ENCODE measurements around the gene GCAT.

GCAT gene

DNA sequence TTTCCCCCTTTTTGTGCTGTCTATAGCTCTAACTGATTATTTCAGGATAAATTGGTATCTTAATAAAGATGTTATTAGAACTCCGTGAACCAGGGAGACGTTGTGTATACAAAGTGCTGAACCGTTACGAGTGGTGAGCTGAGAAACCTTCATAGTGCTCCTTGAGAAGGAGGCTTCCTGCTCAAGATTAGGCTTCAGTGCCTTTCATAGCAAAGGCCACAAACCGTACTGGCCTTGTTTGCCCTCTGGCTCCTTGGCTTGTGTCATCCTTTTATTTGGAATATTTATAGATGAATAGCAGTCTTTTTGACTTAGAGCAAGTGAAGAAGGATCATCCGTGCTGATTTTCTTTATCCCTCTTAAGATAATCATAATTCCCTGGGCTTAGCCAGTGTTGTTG is 57.8 kb downstream of the GCAT start:
- no peak for DNase-seq (ENCODE audit: extremely low read depth, low read depth)
- TF ChIP-seq, protein P1, sequence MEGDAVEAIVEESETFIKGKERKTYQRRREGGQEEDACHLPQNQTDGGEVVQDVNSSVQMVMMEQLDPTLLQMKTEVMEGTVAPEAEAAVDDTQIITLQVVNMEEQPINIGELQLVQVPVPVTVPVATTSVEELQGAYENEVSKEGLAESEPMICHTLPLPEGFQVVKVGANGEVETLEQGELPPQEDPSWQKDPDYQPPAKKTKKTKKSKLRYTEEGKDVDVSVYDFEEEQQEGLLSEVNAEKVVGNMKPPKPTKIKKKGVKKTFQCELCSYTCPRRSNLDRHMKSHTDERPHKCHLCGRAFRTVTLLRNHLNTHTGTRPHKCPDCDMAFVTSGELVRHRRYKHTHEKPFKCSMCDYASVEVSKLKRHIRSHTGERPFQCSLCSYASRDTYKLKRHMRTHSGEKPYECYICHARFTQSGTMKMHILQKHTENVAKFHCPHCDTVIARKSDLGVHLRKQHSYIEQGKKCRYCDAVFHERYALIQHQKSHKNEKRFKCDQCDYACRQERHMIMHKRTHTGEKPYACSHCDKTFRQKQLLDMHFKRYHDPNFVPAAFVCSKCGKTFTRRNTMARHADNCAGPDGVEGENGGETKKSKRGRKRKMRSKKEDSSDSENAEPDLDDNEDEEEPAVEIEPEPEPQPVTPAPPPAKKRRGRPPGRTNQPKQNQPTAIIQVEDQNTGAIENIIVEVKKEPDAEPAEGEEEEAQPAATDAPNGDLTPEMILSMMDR (IDR thresholded peaks at IDR 0.05; ENCODE audit: low read depth, low read length): no peak

All from AG09319 (cell line).